Epithelial cell of esophagus (primary cell): ENCODE data around the gene ZNRF3.
A peak's percentile ranks its signal among the peaks of the same experiment; 100 is the strongest.

ENCODE experiments used
- DNase-seq: peaks from one replicate; pipeline ENCODE4 v3.0.0; 2010; ENCODE audit warnings: low read depth
- H3K4me3 ChIP-seq: 2 replicates; pipeline ENCODE4 v1.5.1; 2011; ENCODE audit warnings: mild to moderate bottlenecking, low read length, control low read depth
- TF ChIP-seq, protein P1 (sequence below): IDR thresholded peaks from 2 replicates; pipeline ENCODE4 v1.5.1; 2011; ENCODE audit warnings: low read depth, mild to moderate bottlenecking, low read length, control low read depth, inconsistent platforms; ENCODE audit not compliant: insufficient read depth; ENCODE audit errors: missing control alignments

The ZNRF3 gene

DNA sequence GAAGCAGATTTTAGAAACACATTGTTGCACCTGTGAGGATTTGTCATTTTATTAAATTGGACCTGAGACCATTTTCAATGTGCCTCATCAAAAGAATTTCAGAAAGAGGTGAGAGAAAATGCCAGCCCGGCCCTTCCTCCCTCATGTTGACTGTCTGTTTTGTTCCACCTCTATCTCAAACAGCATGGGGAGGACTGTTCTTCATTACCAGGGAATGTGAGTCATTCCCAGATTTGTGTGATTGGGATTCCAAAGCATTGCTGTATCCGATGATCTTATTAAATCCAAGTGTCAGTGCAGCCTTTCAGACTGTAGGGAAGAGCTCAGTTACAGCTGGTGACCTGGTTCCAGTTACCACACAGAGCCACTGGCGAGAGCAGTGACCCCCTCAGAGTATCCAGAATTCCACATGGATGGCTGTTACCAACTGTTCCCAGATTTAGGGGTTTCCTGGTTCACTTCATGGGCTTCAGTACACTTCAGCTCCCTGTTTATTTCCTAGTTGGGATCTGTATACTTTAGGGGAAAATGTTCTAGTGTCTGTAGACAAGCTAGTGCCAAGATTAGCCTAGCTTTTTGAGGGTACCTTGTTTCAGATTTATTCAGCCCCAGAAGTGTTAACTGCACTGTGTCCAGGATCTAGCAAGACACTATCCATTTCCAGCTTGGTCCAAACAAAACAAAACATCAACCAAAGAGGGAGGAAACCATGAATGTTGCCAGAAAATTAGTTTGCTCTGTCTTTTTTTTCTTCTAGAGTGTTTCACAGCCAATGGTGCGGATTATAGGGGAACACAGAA is 210.3 kb downstream of the ZNRF3 start:
- no peak overlapping the region for H3K4me3 ChIP-seq
- TF ChIP-seq, protein P1, sequence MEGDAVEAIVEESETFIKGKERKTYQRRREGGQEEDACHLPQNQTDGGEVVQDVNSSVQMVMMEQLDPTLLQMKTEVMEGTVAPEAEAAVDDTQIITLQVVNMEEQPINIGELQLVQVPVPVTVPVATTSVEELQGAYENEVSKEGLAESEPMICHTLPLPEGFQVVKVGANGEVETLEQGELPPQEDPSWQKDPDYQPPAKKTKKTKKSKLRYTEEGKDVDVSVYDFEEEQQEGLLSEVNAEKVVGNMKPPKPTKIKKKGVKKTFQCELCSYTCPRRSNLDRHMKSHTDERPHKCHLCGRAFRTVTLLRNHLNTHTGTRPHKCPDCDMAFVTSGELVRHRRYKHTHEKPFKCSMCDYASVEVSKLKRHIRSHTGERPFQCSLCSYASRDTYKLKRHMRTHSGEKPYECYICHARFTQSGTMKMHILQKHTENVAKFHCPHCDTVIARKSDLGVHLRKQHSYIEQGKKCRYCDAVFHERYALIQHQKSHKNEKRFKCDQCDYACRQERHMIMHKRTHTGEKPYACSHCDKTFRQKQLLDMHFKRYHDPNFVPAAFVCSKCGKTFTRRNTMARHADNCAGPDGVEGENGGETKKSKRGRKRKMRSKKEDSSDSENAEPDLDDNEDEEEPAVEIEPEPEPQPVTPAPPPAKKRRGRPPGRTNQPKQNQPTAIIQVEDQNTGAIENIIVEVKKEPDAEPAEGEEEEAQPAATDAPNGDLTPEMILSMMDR, result no peak
- DNase-seq, result no peak

DNA sequence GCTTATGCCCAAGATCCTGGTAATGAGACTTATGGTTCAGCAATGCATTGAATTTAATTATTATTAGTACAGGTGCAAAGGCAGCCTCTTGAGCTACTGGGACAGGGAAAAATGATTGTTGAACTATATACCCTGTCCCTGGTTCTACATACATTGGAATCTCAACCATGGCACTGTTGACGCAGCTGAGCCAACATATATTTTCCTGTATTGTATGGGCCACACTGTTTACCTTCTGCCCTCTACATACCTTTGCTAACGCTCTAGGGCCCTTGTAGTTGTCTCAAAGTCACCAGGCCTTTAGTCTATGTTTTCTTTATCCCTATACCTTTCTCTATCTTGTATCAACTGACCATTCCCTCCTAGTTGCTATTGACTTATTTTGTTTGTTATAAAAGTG is 212.1 kb downstream of the ZNRF3 start:
- H3K4me3 ChIP-seq, result no peak overlapping the region
- DNase-seq, result no peak
- TF ChIP-seq, protein P1, result no peak

DNA sequence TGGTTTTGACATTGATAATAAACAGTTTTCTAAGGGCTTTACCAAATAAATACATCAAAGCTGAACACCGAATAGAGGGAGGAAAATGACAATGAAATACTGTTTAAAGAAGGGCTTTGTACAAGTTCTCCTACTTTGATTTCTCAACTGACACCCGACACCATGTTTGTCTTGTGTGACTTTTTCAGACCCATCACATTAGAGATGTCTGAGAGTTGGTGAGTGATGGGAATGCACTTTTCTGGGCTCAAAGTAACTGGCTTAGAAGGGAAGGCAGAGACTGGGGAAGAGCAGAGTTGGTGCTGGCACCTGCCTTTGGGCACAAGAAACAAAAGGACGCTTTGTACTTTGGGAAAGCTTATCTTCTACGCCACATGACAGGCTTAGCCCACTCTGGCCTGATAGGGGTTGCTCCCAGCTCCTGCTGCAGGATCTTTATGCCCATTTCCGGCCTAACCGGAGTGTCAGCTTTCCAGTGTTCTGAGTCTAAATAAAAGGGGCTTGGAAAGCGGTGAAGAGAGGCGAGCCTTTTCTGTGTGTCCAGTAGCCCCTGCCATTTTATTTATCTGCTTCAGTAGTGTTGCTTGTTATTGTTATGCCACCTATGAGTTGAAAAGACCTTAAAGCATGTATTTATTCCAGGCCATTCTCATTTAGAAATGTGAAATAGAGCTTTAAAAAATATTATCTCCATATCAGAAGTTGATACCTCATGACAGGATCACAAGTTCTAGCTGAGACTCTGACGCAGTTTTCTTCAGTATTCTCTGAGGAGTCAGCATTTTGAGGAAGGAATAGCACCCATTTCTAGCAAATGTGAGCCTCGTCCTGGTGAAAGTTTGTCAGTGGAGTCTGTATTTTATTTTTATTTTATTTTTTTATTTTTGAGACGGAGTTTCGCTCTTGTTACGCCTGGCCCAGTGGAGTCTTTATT is 213.6 kb downstream of the ZNRF3 start:
- H3K4me3 ChIP-seq, result no peak overlapping the region
- TF ChIP-seq, protein P1, result no peak
- DNase-seq, result peak; percentile 24

DNA sequence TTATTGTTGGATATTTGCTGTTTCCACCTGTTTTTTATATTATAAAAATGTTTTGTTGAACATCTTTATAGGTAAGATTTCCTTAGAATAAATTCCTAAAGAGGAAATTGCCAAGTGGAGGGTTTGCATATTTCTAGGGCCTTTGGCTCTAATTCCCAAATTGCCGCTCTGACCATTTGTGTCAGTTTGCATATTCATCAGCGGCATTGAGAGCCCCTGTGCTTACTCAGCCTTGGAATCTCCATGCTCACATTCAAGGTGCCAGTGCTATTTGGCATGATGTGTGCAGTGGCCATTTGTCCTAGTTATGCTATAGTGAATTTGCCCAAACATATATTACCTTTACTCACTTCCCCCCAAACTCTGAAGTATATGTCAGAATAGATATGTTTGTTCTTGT is 214.9 kb downstream of the ZNRF3 start:
- no peak overlapping the region for H3K4me3 ChIP-seq
- TF ChIP-seq, protein P1, result no peak
- no peak for DNase-seq

DNA sequence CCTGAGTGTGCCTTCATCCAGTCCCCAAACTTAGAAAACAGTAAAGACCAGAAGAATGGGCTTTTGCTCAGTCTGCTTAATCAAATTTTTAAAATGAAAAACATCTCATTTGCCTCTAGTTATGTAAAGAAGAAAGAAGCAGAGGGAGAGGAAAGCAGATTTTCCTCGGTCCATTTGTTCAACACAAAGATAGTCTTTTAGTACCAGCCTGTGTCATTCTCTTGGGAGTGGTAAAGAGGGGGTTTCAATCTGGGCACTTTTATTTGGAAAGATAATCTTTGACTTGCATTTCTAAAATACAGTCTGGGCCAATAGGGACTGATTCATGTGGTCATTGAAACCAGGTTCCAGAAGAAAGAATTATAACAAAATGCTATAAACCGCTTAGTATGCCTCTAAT is 218.9 kb downstream of the ZNRF3 start:
- TF ChIP-seq, protein P1, result no peak
- H3K4me3 ChIP-seq, result no peak overlapping the region
- DNase-seq, result no peak

DNA sequence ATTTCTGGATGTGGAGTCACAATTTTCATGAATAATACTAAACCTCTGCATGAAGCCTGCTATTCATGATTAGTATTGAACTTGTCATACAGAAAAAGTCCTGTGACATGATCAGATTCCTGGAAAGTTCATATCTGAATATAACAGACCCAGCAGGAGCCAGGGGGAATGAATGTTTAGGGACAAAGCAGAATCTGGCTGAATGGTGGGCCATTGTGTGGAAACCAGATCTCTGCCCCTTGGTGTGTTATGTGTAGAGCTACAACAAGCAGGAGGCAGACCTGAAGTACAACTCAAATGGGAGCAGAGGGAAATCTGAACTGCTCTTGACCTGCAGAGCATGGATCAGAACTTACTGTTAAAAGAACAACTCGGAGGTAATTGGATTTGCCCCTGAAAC is 219.7 kb downstream of the ZNRF3 start:
- TF ChIP-seq, protein P1, result no peak
- DNase-seq, result no peak
- H3K4me3 ChIP-seq, result no peak overlapping the region

DNA sequence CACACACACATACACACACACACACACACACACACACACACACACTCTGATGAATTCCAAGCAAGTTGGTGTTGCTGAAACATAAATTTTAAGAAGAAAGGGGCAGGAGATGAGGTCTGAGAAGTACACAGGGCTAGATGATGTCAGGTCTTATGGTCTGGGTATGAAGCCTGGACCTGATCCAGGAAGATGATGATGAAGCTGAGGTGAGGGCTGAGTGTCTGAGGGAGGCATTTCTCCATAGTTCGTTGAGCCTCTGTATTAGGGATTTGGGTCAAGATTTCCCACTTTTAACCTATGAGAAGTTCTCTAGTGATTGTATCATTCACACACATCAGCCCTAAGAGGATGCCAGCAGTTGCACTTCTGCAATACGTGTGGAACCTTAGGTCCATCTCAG is 222.1 kb downstream of the ZNRF3 start:
- TF ChIP-seq, protein P1, result no peak
- no peak overlapping the region for H3K4me3 ChIP-seq
- no peak for DNase-seq
